Smooth muscle cell (in vitro differentiated cells): ENCODE results near the gene KIF24. TPM values are rescaled to one million over a fixed set of nuclear protein-coding genes. Genes with fewer than 3 reads are reported as not detected.

Experiments used
- DNase-seq: peaks from one replicate; lab custom pipeline; 2025; ENCODE audit not compliant: unreplicated experiment; lab: John Stamatoyannopoulos, UW
- H2AFZ ChIP-seq: fragments of 200-600 bp; sonication (generic); 2 replicates; pipeline ENCODE4 v1.6.0; 2016; ENCODE audit warnings: antibody characterized with exemption, low read depth, mild to moderate bottlenecking
- H3F3A ChIP-seq: fragments of 200-600 bp; sonication (generic); 2 replicates; pipeline ENCODE4 v1.6.0; 2017; ENCODE audit warnings: antibody characterized with exemption, low read depth
- H3K27ac ChIP-seq: fragments of 200-600 bp; sonication (generic); 2 replicates; pipeline ENCODE4 v1.5.1; 2016; ENCODE audit warnings: low read depth, mild to moderate bottlenecking
- H3K27me3 ChIP-seq: fragments of 200-600 bp; sonication (generic); 2 replicates; pipeline ENCODE4 v1.6.1; 2016; ENCODE audit warnings: low read depth, mild to moderate bottlenecking
- H3K36me3 ChIP-seq: fragments of 200-600 bp; sonication (generic); 2 replicates; pipeline ENCODE4 v1.5.1; 2016; ENCODE audit warnings: low read depth
- H3K4me1 ChIP-seq: fragments of 200-600 bp; sonication (generic); 2 replicates; pipeline ENCODE4 v1.5.1; 2016; ENCODE audit warnings: low read depth
- H3K4me2 ChIP-seq: fragments of 200-600 bp; sonication (generic); 2 replicates; pipeline ENCODE4 v1.6.0; 2016; ENCODE audit warnings: mild to moderate bottlenecking
- H3K4me3 ChIP-seq: fragments of 200-600 bp; sonication (generic); 2 replicates; pipeline ENCODE4 v1.5.1; 2016; ENCODE audit warnings: mild to moderate bottlenecking
- H3K79me2 ChIP-seq: fragments of 200-600 bp; sonication (generic); 2 replicates; pipeline ENCODE4 v1.6.0; 2016; ENCODE audit warnings: low read depth, mild to moderate bottlenecking
- H3K9ac ChIP-seq: fragments of 200-600 bp; sonication (generic); 2 replicates; pipeline ENCODE4 v1.6.0; 2016; ENCODE audit warnings: low read depth
- H3K9me3 ChIP-seq: fragments of 200-600 bp; sonication (generic); replicated peaks from 2 replicates; pipeline ENCODE4 v1.5.1; 2016; ENCODE audit warnings: low read depth
- H4K20me1 ChIP-seq: fragments of 200-600 bp; sonication (generic); 2 replicates; pipeline ENCODE4 v1.6.0; 2016; ENCODE audit warnings: low read depth
- CTCF ChIP-seq: fragments of 200-600 bp; sonication (generic); IDR thresholded peaks from 2 replicates; pipeline ENCODE4 v1.5.1; 2017; ENCODE audit warnings: borderline replicate concordance, mild to moderate bottlenecking, antibody characterized with exemption; ENCODE audit not compliant: insufficient read depth, poor library complexity, severe bottlenecking
- WGBS: methylation state at CpG from one replicate; pipeline ENCODE4 v1.1.7; 2016; ENCODE audit warnings: low lambda C conversion rate; 5-methylcytosine and 5-hydroxymethylcytosine counted together
- polyA plus RNA-seq: library from polyadenylated mRNA; unstranded; fragments of >200 nt; fragmentation: Nextera tagmentation; extraction: Ambion mirVana; gene quantifications from 2 replicates; pipeline ENCODE4 v1.2.1, GENCODE V29; 2016
- total RNA-seq: library from RNA; depleted of rRNA; stranded (reverse); fragments of >200 nt; gene quantifications from 2 replicates; pipeline ENCODE4 v1.2.3, GENCODE V29; 2014

KIF24 gene
- total and polyA plus RNA-seq, 2 experiments from 2014 or later: 0.51 to 1.2 TPM

- H3K79me2 ChIP-seq: peaks cover 21% of the 10 kb centered on the region
- H3K4me1 ChIP-seq: peaks cover 12% of the 10 kb centered on the region
- no peaks in the 10 kb centered on the region for H3K9me3 ChIP-seq
- no peak overlapping the region for H3K4me2 ChIP-seq
- peak; percentile 49 for TF ChIP-seq CTCF
- no peak overlapping the region for H2AFZ ChIP-seq
- peaks cover 6% of the 10 kb centered on the region for H3F3A ChIP-seq
- no peaks in the 10 kb centered on the region for H3K27me3 ChIP-seq
- H4K20me1 ChIP-seq: peaks cover 38% of the 10 kb centered on the region
- H3K4me3 ChIP-seq: no peak overlapping the region
- WGBS: 58% methylated on average over 7 of the region's 7 CpGs
- H3K27ac ChIP-seq: no peak overlapping the region
- no peak for DNase-seq
- no peak overlapping the region for H3K9ac ChIP-seq
- no peaks in the 10 kb centered on the region for H3K36me3 ChIP-seq
Measured at GRCh38 chr9:34332076-34332964, 3.3 kb upstream of the KIF24 start.

- H3K9ac ChIP-seq: no peak overlapping the region
- no peaks in the 10 kb centered on the region for H3K27me3 ChIP-seq
- H3K79me2 ChIP-seq: peaks cover 26% of the 10 kb centered on the region
- no peaks in the 10 kb centered on the region for H3K36me3 ChIP-seq
- H3K4me1 ChIP-seq: peaks cover 12% of the 10 kb centered on the region
- H3F3A ChIP-seq: peaks cover 6% of the 10 kb centered on the region
- no peak for DNase-seq
- no peak overlapping the region for H3K4me2 ChIP-seq
- no peak overlapping the region for H3K4me3 ChIP-seq
- H3K27ac ChIP-seq: no peak overlapping the region
- peaks cover 28% of the 10 kb centered on the region for H4K20me1 ChIP-seq
- 91% methylated on average over 1 of the region's 1 CpG for WGBS
- H3K9me3 ChIP-seq: no peaks in the 10 kb centered on the region
- TF ChIP-seq CTCF: no peak
- no peak overlapping the region for H2AFZ ChIP-seq
Measured at GRCh38 chr9:34331196-34331595, 2.1 kb upstream of the KIF24 start.

GRCh38 chr9:34328500-34328986 is 525 bp downstream of the KIF24 start:
- Histone ChIP-seq H3K4me2 (peak overlapping the region; percentile 89), H2AFZ (peak overlapping the region; percentile 91), H3K9ac (peak overlapping the region; percentile 98), H3K4me3 (peak overlapping the region; percentile 79), H4K20me1 (peaks cover 6% of the 10 kb centered on the region), H3F3A (peaks cover 6% of the 10 kb centered on the region), H3K27ac (peak overlapping the region; percentile 96), H3K27me3 (no peaks in the 10 kb centered on the region), H3K36me3 (no peaks in the 10 kb centered on the region), H3K4me1 (peaks cover 8% of the 10 kb centered on the region), H3K9me3 (no peaks in the 10 kb centered on the region), H3K79me2 (peaks cover 18% of the 10 kb centered on the region)
- WGBS: 3% methylated on average over 11 of the region's 11 CpGs
- no peak for TF ChIP-seq CTCF
- DNase-seq: no peak
